DMS114 treated with DMSO at 0.1 percent for 48 hours (cell line): Measurements from ENCODE around the gene HDAC8.

Experiments
- DNase-seq: peaks from one replicate; lab custom pipeline; 2025; ENCODE audit not compliant: unreplicated experiment; lab: John Stamatoyannopoulos, UW

The HDAC8 gene

GRCh38 chrX:72381439-72382201 lies 191.0 kb downstream of the HDAC8 start:
- no peak for DNase-seq

- DNase-seq = no peak
Observed at GRCh38 chrX:72376124-72376523, 196.5 kb downstream of the HDAC8 start.

GRCh38 chrX:72373136-72373535 lies 199.5 kb downstream of the HDAC8 start:
- no peak for DNase-seq

- DNase-seq = no peak
Observed at GRCh38 chrX:72372735-72373134, 199.9 kb downstream of the HDAC8 start.

- no peak for DNase-seq
Observed at GRCh38 chrX:72371405-72371804, 201.2 kb downstream of the HDAC8 start.

GRCh38 chrX:72368796-72369195 lies 203.8 kb downstream of the HDAC8 start:
- no peak for DNase-seq

- DNase-seq = no peak
Observed at GRCh38 chrX:72367516-72367915, 205.1 kb downstream of the HDAC8 start.

- DNase-seq = no peak
Observed at GRCh38 chrX:72366701-72367454, 205.8 kb downstream of the HDAC8 start.

GRCh38 chrX:72366178-72366577 lies 206.5 kb downstream of the HDAC8 start:
- DNase-seq = no peak

GRCh38 chrX:72365126-72365525 lies 207.5 kb downstream of the HDAC8 start:
- no peak for DNase-seq

- DNase-seq = no peak
Observed at GRCh38 chrX:72360326-72360725, 212.3 kb downstream of the HDAC8 start.

- DNase-seq = no peak
Observed at GRCh38 chrX:72358313-72358712, 214.3 kb downstream of the HDAC8 start.

GRCh38 chrX:72352786-72353185 lies 219.9 kb downstream of the HDAC8 start:
- DNase-seq = no peak

- DNase-seq = no peak
Observed at GRCh38 chrX:72351606-72352334, 220.9 kb downstream of the HDAC8 start.

- DNase-seq = no peak
Observed at GRCh38 chrX:72349190-72349589, 223.5 kb downstream of the HDAC8 start.

- no peak for DNase-seq
Observed at GRCh38 chrX:72348247-72348979, 224.2 kb downstream of the HDAC8 start.

GRCh38 chrX:72347366-72347765 lies 225.3 kb downstream of the HDAC8 start:
- DNase-seq = no peak

GRCh38 chrX:72346302-72346949 lies 226.2 kb downstream of the HDAC8 start:
- no peak for DNase-seq

- no peak for DNase-seq
Observed at GRCh38 chrX:72340626-72341025, 232.0 kb downstream of the HDAC8 start.

GRCh38 chrX:72340041-72340440 lies 232.6 kb downstream of the HDAC8 start:
- DNase-seq = no peak

- no peak for DNase-seq
Observed at GRCh38 chrX:72330131-72330530, 242.5 kb downstream of the HDAC8 start.
